RWPE1 (cell line): ENCODE measurements around the gene ATXN7.

ENCODE experiments used
- CTCF ChIA-PET: fragments of 350-600 bp; sonication (Branson Sonifier 250); formaldehyde crosslinking; extraction: SDS; loops from one replicate; lab custom pipeline; 2021; lab: Yijun Ruan, JAX
- POLR2A ChIA-PET: fragments of 400-600 bp; formaldehyde crosslinking; extraction: SDS; loops from one replicate; lab custom pipeline; 2020; ENCODE audit warnings: antibody characterized with exemption; ENCODE audit not compliant: low non-redundant PET; lab: Yijun Ruan, JAX
- DNase-seq: peaks from one replicate; pipeline ENCODE4 v3.0.0; 2012; ENCODE audit warnings: low spot score
- H3K27ac ChIP-seq: fragments of 450-650 bp; 2 replicates; pipeline ENCODE4 v1.5.1; 2017
- TF ChIP-seq, protein P1 (sequence below): fragments of 450-650 bp; conservative IDR thresholded peaks from 2 replicates; pipeline ENCODE4 v1.5.1; 2017; ENCODE audit warnings: low read depth, mild to moderate bottlenecking

Gene ATXN7

DNA sequence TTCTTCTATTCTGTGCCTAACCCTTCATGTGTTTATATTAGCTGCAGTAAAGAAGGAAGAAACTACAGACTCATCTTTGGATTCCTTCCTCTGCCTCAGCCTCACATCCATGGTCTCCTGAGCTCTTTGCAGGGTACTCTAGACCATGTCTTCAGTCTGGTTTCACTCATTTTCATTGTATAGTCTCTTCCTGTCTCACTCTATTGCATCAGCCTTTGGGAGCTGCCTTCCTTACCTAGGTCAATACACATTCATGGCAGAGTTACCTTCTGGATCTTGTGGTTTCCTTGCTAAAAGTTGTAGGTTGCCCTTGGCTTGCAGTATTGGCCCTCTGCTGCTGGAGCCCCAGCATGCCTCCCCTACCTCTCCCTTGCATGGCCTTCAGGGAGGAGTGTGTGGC, 80.0 kb downstream of the ATXN7 start:
- no peak for DNase-seq
- TF ChIP-seq, protein P1, sequence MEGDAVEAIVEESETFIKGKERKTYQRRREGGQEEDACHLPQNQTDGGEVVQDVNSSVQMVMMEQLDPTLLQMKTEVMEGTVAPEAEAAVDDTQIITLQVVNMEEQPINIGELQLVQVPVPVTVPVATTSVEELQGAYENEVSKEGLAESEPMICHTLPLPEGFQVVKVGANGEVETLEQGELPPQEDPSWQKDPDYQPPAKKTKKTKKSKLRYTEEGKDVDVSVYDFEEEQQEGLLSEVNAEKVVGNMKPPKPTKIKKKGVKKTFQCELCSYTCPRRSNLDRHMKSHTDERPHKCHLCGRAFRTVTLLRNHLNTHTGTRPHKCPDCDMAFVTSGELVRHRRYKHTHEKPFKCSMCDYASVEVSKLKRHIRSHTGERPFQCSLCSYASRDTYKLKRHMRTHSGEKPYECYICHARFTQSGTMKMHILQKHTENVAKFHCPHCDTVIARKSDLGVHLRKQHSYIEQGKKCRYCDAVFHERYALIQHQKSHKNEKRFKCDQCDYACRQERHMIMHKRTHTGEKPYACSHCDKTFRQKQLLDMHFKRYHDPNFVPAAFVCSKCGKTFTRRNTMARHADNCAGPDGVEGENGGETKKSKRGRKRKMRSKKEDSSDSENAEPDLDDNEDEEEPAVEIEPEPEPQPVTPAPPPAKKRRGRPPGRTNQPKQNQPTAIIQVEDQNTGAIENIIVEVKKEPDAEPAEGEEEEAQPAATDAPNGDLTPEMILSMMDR, result no peak
- ChIA-PET CTCF (interaction anchor here (0.6 kb wide), 1 partner anchor 1499 kb away, joined by 3 read pairs; no protein-coding TSS in a partner anchor), POLR2A (no interaction called here)
- no peak overlapping the region for H3K27ac ChIP-seq

DNA sequence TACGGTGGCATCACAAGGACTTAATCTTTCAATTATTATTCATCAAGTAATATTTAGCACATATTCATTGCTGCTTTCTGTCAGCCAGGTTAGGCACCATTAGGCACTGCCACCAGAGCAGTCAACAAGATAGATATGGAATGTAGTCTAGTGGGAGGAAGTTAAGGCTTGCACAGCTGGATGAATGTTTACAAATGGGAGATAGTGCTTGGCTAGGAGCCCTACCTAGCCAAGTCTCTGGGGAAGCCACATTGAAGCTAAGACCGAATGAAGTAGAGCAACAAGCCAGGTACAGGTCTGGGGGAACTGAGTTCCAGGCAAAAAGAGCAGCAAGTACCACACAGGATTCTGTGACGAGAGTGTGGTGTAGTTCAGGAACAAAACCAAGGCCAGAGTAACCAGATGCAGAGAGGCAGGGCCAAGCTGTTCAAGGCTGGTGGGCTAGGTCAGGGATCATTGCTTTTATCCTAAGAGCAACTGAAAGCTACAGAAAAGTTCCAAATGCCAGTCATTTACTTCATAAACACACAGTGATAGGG, 82.0 kb downstream of the ATXN7 start:
- TF ChIP-seq, protein P1, result no peak
- CTCF ChIA-PET, result interaction anchor here (0.8 kb wide), 1 partner anchor 16 kb away, joined by 6 read pairs; no protein-coding TSS in a partner anchor

DNA sequence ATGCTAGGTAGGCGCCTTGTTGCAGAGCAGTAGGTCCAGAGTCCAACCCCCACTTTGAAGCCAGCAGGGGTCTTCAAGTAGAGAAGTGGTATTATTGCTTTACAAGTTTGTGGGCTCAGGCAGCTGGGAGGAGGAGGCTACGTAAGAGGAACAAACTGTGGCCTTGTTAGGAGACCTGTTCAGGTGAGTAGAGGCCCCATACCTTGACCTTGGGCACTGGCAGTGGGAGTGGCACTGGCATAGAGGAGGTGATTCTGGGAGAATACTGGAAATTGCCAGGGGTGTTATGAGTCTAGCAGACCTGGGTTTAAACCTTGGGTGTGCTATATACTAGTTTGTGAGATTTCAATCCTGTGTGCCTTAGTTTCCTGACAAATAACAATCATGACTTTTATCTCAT, 83.1 kb downstream of the ATXN7 start:
- POLR2A ChIA-PET, result no interaction called here
- CTCF ChIA-PET, result interaction anchor here (0.8 kb wide), 1 partner anchor 15 kb away, joined by 6 read pairs; no protein-coding TSS in a partner anchor
- no peak overlapping the region for H3K27ac ChIP-seq
- DNase-seq, result no peak
- TF ChIP-seq, protein P1, result no peak

More for the DNA sequence above, 82.0 kb downstream of the ATXN7 start:
- DNase-seq, result no peak
- no peak overlapping the region for H3K27ac ChIP-seq
- POLR2A ChIA-PET, result no interaction called here

DNA sequence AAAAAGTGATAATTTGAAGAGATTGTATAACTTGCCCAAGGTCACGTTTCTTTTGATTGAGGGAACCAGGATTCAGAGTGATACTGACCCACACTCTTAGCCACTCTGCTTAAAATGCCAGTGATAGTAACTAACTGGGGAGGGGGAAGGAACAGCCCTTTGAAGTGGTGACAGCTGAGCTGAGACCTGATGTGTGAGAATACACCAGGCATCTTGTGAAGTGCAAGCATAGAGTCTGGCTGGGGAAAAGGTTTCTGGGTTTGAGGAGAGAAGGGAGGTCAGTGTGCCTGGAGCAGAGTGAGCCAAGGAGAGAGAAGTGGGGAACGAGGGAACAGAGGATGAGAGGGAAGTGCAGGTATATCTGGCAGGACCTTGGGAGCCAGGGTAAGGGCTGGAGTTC, 83.9 kb downstream of the ATXN7 start:
- no peak for DNase-seq
- POLR2A ChIA-PET, result no interaction called here
- TF ChIP-seq, protein P1, result no peak
- CTCF ChIA-PET, result no interaction called here
- H3K27ac ChIP-seq, result no peak overlapping the region

DNA sequence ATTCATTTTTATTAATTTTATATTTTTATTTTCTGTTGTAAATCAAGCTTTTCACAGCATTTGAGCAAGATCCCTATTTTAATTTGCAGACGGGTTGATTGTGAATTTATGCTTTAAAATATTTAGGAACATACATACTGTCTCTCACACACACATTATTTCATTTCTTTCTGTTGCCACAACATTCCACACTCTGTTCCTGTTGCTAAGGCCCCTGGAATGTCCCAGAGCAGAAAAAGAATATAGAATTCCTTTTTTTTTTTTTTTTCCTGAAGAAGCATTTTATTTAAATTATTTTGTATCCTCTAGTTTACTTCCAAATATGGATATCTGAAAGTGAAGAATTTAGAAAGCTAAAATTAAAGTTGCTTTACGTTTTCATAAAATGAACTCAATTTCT, 85.3 kb downstream of the ATXN7 start:
- ChIA-PET POLR2A (no interaction called here), CTCF (no interaction called here)
- no peak overlapping the region for H3K27ac ChIP-seq
- DNase-seq, result no peak
- TF ChIP-seq, protein P1, result no peak

DNA sequence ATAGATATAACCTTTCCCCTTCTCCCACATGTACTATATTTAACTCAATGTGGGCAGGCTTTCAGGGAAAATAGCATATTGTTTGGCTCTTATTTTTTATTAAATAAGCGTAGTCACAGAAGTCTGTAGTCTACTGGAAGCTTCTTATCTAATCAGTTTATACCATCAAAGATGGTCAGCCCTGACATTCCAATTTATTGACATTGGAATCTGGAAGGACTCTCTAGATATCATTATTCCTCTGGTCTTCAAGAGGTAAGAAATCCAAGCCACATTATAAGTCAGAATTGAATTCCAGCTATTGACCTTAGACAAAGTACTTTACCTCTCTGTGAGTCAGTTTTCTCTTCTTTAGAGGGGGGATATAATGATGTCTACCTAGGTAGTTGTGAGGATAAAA, 87.0 kb downstream of the ATXN7 start:
- TF ChIP-seq, protein P1, result no peak
- POLR2A ChIA-PET, result no interaction called here
- CTCF ChIA-PET, result interaction anchor here (0.8 kb wide), 1 partner anchor 327 kb away, joined by 3 read pairs; no protein-coding TSS in a partner anchor
- no peak overlapping the region for H3K27ac ChIP-seq
- no peak for DNase-seq
